HG02588 (cell line): ENCODE measurements around the gene LONRF2.
"Not testable (repeated sequence)": the region's sequence is repeated elsewhere in the genome, so short reads cannot be mapped to it uniquely, and the experiment has no call there.

Source experiments
- ATAC-seq: cut with Tn5 transposase; IDR thresholded peaks from one replicate; pipeline ENCODE4 v1.9.1; 2021; ENCODE audit warnings: mild to moderate bottlenecking, moderate library complexity; ENCODE audit not compliant: unreplicated experiment

LONRF2 gene

DNA sequence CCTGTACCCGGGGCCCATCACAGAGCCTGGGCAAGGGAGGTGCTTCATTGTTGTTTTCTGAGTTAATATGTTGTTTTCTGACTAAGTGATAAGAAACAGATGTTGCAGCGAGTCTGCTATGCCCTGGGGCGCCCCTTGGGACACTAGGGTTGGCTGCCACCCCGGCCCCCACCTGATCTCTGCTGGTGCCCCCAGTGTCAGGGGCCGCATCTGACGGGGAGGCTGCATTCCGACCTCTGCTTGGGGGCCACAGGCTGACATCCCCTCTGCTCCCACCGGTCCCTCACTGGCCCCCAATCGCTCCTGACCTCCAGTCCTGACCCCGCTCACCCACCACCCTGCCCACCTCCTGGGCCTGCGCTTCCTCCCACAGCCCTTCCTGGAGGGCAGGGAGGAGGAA lies 65.9 kb downstream of the LONRF2 start:
- no peak for ATAC-seq

GRCh38 chr2:100254646-100255210 lies 67.6 kb downstream of the LONRF2 start:
- no peak for ATAC-seq

DNA sequence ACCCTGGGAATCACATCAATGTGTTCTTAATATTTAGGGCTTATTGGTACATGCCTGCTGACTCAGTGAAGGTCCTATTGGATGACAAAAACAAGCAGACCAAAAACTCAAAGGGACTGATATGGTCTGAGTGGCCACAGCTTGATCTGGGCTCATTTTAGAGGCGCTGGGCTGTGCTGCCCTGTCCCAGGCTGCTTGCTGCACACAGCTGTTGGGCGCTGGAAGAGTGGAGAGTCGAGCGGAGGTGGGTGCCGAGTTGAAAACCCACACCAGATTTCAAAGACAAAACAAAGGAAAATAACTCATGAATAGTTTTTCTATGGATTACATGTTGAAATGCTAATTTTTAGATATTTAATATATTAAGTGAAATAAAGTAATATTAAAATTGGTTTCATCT lies 68.5 kb downstream of the LONRF2 start:
- ATAC-seq: no peak

- no peak for ATAC-seq
These were observed 69.2 kb downstream of the LONRF2 start for GRCh38 chr2:100252811-100253698.

- ATAC-seq: no peak
These were observed 71.7 kb downstream of the LONRF2 start for GRCh38 chr2:100250645-100251044.

DNA sequence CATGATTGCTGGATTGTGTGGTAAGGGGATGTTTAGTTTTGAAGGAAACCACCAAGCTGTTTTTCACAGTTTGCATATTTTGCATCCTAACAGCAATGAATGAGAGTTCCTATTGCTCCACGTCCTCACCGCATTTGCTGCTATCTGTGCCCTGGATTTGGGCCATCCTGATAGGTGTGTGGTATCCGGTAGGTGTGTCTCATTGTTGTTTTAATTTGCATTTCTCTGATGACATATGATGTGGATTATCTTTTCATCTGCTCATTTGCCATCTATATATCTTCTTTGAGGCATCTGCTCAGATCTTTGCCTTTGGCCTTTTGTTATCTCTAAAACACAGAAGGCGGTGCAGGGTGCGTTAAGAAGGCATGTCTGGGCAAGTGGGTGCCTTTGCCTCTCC lies 73.3 kb downstream of the LONRF2 start:
- ATAC-seq: no peak

GRCh38 chr2:100248556-100248955 lies 73.7 kb downstream of the LONRF2 start:
- not testable (repeated sequence) for ATAC-seq

DNA sequence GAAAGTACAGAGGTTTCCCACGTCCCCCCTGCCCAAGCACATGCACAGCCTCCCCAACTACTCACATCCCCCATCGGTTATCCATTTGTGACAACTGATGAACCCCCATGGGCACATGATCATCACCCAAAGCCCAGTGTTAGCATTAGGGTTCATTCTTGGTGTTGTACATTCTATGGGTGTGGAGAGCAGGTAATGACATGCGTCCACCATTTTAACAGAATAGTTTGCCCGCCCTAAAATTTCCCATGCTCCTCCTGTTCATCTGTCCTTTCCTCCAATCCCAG lies 74.3 kb downstream of the LONRF2 start:
- ATAC-seq: no peak

DNA sequence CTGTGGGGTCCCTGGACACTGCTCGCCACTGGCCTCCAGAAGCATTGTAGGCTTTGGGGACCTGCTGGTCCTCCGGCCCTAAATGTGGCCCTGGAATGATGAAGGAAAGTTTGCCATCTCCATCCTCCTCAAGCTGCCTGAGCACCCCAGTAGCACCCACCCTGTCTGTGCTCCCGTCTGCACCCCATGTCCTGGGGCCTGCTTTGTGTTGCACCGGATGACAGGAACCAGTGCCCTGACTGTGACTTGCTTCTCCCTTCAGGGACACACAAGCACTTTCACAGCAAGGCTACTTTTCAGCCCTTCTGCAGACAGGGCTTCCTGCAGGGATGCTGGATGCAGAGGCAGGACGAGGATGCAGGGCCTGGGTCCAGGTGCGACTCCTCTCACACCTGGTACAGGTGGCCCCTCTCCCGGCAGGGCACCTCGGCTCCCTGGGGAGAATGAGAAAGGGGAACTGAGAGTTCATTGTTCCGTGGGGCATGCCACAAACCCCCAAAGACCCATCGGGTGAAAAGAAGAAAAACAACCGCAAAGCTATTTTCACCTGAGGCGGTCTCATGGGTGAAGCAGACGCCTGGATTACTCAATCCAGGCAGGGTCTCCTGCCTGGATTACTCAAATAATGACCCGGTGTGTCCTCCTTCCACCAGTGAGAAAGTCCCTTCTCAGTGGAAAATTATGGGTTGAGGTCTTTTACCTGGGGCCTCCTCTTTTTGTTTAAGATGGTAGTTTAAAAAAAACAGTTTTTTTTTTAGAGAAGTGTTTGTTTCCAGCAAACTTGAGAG lies 74.9 kb downstream of the LONRF2 start:
- peak; percentile 62 for ATAC-seq

DNA sequence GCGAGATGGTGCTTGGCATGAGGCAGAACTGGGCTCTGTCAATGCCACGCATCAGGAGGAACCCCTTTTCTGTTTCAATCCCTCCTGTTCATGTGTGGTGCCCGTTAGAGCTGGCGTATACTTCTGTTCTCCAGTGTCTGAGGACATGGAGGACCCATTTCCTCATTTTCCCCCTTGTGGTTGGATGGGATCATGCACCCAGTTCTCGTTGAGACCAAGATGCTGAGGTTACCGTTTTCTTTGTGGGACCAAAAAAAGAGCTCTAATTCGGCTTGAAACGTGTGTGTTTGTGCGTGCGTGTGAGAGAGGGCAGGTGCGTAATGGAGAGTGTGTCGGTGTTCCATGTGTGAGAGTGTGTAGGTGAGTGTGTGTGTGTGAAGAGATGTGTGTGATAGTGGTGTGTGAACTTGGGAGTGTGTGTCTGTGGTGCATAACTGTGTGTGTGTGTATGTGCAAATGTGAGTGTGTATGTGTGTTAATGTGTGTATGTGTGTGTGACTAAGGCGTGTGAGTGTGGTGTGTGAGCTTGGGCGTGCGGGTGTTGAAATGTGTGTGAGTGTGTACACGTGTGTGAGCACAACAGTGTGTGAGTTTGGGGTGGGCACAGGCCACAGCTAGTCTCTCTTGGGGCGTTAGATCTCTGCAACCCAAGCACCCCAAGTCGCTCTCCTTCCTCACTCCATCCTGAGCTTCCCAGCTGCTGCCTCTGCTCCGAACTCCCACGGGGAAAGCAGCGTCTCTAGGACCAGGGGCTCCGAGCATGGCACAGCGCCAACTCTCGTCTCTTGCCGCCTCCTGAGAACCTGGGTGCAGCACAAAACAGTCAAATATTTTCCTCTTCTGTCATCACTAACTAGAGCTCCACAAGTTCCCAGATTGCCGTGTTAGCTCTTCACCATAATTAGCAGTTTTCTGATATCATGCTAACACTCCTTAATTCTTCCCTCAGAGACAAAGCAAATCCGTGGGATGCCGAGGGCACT lies 75.8 kb downstream of the LONRF2 start:
- ATAC-seq: no peak

DNA sequence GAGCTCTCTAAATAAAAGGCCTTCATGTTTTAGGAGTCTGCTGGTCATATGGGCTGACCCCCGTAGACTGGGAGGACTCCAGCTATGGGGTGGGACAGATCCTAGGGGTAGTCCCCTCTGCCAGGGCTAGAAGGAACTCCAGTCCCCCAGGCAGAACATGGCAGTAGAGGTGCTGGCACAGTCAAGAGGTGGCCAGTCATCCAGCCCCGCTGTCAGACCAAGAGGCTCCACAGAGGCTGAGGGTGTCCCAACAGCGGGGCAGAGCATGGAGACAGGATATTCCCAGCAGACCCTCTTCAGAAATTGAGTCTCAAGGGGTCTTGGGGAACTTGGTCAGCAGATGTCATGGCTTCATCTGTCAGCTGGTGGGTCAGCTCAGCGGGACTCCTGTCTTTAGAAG lies 76.6 kb downstream of the LONRF2 start:
- ATAC-seq: no peak

DNA sequence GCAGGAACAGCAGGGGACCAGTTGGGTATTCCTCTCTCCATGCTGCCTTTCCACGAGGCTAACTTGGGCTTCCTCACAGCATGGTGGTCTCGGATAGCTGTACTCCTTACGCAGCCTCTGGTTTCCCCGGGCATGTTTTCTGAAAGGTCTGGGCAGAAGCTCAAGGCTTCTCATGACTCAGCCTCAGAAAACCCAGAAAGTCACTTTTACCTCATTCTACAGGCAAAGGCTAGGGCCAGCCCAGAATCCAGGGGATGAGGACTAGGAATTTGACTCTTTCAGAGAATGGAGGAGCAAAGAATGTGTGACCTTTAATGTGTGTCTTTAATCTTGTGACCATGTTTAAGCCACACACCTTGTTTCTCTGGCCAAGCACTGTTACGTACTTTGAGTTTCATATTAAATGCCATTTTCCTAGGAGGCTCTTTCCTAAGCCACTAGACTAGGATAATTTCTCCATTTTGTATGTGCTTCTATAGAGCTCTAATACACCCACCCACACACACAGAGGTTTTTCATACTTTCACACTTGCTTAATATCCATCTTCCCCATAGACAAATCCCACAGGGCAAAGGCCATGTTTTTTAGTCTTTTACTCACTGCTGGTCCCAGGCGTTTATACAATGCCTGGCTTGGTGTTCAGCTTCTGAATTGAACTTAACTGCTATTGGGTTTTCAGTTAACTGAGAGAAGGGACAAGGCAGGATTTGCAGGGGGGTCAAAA lies 77.3 kb downstream of the LONRF2 start:
- no peak for ATAC-seq

DNA sequence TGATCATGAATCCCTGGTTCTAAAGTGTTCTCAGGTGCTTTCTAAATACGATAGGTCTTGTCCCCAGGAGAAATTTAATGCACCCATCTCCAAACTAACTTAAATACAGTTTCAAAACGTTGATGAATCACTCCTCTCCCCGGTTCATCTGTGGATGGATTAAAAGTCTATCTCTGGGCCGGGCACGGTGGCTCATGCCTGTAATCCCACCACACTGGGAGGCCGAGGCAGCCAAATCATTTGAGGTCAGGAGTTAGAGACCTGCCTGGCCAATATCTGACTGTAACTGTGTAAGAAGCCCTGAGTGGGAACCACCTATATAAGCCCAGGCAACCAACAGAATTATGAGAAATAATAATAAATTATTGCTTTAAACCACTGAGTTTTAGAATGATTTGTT lies 78.7 kb downstream of the LONRF2 start:
- ATAC-seq: no peak

- no peak for ATAC-seq
These were observed 79.2 kb downstream of the LONRF2 start for GRCh38 chr2:100242891-100243619.

DNA sequence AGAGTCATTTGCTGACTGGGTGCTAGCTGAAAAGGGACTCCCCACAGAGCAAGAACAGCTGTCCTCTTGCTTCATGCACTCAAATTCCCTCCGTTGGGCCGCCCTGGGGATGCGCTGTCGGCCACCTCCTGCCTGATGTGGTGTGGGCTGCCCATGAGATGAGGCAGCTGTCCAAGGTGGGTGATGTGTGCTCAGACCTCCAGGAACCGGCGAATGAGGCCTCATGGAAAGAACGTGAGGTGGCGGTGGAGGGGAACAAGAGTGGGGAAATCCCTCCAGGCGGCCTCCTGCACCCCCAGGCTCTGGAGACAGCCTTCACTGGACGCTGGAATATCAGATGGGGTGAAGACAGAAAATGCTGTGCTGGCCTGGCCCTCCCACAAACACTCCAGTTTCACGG lies 79.8 kb downstream of the LONRF2 start:
- ATAC-seq: no peak

DNA sequence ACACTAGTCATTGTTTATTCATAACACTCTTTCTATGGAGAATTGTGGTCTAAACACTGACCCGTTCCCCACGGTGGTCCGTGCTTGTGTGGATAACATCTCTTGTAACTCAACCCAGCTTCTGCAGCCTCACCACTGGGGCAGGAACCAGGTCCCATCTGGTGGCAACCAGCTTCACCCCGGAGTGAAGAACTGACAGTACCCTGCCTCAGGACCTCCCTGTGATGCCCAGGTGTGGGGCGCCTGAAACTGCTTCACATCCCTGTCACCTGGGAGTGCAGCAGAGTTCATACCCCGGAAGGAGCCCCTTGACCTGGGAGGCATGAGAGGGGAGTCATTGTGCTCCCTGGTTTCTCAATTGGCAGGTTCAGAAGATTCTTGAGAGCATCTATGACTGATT lies 81.1 kb downstream of the LONRF2 start:
- ATAC-seq: no peak

DNA sequence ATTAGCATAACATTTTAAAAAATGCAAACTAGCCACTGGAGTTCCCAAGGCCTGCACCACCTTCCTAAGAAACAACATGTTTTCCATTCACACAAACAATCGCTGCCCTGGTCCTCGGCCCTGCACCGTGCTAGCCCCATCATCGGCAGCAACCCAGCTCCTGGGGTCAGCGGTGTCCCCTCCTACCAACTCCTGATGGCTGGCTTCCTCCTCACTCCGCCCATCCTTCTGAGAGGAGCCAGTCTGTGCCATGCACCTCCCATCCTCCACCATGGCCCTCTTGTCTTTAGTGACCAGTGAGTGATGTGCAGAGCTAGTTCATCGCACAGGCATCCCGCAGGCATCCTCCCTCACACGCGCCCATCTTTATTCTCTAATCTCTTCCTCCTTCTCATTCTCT lies 81.9 kb downstream of the LONRF2 start:
- no peak for ATAC-seq

GRCh38 chr2:100239486-100240210 lies 82.7 kb downstream of the LONRF2 start:
- ATAC-seq: no peak

GRCh38 chr2:100238471-100238870 lies 83.8 kb downstream of the LONRF2 start:
- no peak for ATAC-seq
